LoVo (cell line): ENCODE measurements around the gene ARTN.

Source experiments
- DNase-seq: peaks from one replicate; pipeline ENCODE4 v3.0.0-alpha.2; 2016; ENCODE audit warnings: low spot score

The ARTN gene

DNA sequence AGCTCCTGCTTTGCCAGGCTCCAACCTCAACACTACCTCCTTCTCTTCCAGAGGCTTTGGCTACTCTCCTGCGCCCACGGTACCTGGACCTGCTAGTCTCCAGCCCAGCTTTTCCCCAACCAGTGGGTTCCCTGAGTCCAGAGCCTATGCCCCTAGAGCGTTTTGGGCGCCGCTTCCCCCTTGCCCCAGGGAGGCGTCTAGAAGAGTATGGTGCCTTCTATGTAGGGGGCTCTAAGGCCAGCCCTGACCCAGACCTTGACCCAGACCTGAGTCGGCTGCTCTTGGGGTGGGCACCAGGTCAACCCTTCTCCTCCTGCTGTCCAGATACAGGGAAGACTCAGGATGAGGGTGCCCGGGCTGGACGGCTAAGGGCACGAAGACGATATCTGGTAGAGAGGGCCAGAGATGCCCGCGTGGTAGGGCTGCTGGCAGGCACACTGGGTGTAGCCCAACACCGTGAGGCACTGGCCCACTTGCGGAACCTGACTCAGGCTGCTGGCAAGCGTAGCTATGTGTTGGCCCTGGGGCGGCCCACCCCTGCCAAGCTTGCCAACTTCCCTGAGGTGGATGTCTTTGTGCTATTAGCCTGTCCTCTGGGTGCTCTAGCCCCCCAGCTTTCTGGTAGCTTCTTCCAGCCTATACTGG is 37.9 kb downstream of the ARTN start:
- DNase-seq, result no peak

GRCh38 chr1:43973981-43974442 is 40.4 kb downstream of the ARTN start:
- no peak for DNase-seq

GRCh38 chr1:43974443-43975248 is 41.0 kb downstream of the ARTN start, which contains the start of gene ATP6V0B:
TSS of gene ATP6V0B (plus strand) at chr1:43974960. CDS start at chr1:43975041, 81 bp downstream.
- DNase-seq, result peak; percentile 95

DNA sequence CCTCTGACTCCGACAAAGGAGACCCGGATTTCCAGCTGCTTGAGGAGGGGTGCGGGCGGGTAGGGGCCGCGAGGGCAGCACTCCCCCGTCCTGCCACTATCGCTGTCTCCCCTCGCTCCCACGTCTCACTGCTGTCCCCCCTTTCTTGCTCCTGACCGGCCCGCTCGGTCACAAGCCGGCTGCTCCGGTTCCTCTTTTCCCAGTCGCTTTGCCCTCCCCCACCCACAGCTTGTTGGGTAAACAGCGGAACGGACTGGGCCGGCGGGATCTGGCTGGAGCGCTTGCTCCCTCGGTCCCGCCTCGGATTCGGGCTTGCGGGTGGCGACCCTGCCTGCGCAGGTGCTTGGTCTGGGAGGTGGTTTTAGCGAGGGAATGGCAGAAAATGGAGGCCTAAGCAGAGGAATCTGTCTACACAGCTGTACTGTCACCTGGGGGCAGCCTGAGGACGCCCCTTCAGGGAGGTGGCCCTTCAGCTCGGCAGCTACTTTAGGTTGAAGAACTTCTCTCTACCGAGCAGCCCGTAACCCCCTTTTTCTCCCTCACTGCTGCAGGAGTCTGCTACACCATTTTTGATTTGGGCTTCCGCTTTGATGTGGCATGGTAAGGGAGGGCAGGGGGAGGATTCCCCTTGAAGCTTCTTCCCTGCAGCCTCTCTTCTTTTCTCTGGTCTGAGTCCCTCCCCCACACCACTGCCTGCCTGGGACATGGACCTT is 41.8 kb downstream of the ARTN start:
- no peak for DNase-seq

DNA sequence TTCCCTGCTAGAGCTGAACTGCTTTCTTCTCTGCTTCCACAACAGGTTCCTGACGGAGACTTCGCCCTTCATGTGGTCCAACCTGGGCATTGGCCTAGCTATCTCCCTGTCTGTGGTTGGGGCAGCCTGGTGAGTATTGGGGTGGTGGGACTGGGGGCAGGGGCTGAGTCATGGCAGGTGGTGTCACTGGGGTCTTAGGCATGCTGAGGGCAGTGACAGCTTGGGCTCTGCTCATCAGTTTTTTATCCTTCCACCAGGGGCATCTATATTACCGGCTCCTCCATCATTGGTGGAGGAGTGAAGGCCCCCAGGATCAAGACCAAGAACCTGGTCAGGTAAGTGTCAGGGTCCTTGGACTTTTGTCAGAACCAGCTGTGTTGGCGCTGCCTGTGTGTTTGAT is 42.4 kb downstream of the ARTN start:
- no peak for DNase-seq

- no peak for DNase-seq
Measured at GRCh38 chr1:43976890-43977289, 43.3 kb downstream of the ARTN start.

GRCh38 chr1:43977376-43978263 is 44.0 kb downstream of the ARTN start:
- DNase-seq, result no peak

DNA sequence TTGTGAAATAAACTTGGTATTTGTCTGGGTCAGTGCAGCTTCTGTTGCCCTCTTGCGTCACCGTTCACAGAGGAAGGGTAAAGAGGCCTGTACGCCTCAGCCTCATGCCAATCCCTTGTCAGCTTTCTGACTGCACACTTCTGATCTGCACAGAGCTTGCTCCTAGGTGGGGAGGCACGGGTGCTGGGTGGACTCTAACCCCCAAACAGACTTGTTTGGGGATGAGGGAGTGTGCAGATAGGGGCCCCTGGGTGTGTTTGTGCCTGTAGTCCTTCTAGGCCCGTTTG is 44.6 kb downstream of the ARTN start:
- no peak for DNase-seq

- DNase-seq, result peak; percentile 44
Measured at GRCh38 chr1:43978551-43979260, 45.1 kb downstream of the ARTN start, which contains the start of gene B4GALT2. TSS of gene B4GALT2 (plus strand) at chr1:43979210. CDS start at chr1:43981161, 1,951 bp downstream.

- no peak for DNase-seq
Measured at GRCh38 chr1:43979261-43979527, 45.6 kb downstream of the ARTN start.

DNA sequence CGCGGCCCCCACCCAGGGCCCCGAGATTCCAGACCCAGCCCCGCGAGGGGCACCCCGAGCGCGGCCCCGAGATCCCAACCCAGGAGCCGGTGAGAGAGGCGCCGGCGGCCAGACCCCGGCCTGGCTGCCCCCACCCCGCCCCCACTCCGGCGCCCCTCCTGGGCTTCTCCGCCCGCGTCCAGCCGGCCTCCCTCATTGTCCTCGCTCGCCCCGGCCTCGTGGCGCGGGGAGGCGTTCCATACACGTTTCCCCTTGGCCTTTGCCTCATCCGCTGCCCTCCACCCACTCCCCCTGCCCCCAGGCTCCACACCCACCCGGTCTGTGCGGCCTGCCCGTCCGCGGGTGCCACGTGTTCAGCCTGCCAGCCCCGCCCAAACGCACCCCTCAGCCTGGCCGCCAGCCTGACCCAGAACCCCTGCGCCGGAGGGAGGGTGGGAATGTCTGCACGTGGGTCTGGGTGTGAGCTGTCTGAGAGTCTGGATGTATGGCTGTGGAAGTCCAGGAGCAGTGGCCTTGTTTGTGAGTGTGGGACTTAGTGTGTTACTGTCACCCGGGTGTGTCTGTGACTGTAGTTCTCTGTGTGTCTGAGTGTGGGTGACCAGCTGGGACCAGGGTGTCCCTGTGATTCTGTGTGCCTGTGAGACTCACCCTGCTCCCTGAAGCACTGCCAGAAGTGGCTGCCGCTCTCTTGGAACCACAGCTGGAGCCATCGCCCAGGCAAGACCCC is 46.1 kb downstream of the ARTN start:
- DNase-seq, result peak; percentile 49

- DNase-seq, result no peak
Measured at GRCh38 chr1:43980255-43981134, 46.9 kb downstream of the ARTN start.

- no peak for DNase-seq
Measured at GRCh38 chr1:43981135-43981491, 47.5 kb downstream of the ARTN start.

- DNase-seq, result no peak
Measured at GRCh38 chr1:43981636-43982035, 48.0 kb downstream of the ARTN start.

- no peak for DNase-seq
Measured at GRCh38 chr1:43982241-43982640, 48.6 kb downstream of the ARTN start.

DNA sequence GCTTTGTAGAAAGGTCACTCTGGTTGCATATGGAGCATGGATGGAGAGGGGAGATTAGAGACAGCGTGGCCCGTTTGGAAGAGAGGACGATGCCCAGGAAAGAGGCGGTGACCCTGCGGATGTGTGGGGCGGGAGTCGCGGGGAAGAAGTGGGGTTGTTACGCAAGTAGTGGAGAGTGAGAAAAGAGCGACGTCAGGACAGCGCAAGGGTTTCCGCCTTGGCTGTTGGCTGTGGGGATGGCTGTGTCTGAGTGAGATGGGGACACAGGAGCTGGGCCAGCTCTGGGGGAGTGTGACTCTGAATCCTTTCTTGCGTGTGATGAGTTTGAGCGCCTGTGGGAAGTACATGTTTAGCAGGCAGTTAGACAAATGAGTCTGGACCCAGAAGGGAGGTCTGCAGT is 49.2 kb downstream of the ARTN start:
- DNase-seq, result no peak

- DNase-seq, result no peak
Measured at GRCh38 chr1:43983253-43983899, 49.8 kb downstream of the ARTN start.

- DNase-seq, result no peak
Measured at GRCh38 chr1:43984855-43985254, 51.3 kb downstream of the ARTN start.

DNA sequence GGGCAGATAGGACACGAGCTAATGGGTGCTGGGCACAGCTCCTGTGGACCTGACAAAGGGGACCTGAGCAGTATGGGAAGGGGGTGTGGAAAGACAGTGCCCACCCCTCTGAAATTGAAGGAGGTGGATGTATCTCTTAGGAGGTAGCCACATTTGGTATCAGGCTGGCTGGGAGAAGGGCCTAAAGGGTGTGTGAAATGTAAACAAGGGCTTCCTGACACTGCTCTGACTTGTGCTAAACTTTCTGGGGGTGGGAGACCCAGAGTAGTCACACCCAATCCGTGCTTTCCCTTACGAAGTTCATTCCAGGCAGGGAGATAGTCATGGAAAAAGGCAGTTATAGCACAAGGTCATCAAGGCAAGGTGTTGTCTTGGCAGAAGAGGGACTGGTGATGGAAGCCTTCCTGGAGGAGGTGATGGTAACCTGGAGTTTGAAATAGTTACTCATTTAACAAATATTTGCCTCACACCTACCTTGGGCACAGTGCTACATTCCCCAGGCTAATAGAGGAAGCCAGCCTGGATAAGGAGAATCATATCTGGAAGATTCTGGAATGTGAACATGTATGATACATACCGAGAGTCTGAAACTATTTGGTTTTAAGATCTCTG is 52.5 kb downstream of the ARTN start:
- DNase-seq, result no peak
